Peyer's patch (tissue), 4 donors: ENCODE results near the gene TMEM143. TPM values are rescaled to one million over a fixed set of nuclear protein-coding genes. Genes with fewer than 3 reads are reported as not detected.

Experiments
- DNase-seq, 3 donors: peaks; one replicate each; pipeline ENCODE4 v3.0.0-alpha.2; 2017 to 2019
- H3K27ac ChIP-seq, 4 donors: fragments of 200-600 bp; sonication (generic); one replicate each; pipeline ENCODE4 v1.5.1; 2016 to 2019
- H3K27me3 ChIP-seq, 2 donors: fragments of 200-600 bp; sonication (generic); one replicate each; pipeline ENCODE4 v1.5.1; 2019
- H3K36me3 ChIP-seq, 3 donors: fragments of 200-600 bp; sonication (generic); one replicate each; pipeline ENCODE4 v1.5.1; 2016 to 2019
- H3K4me1 ChIP-seq, 4 donors: fragments of 200-600 bp; sonication (generic); one replicate each; pipeline ENCODE4 v1.5.1; 2016 to 2019
- H3K4me3 ChIP-seq, 4 donors: fragments of 200-600 bp; sonication (generic); 1 replicate in 3 of 4; 2 replicates in 1 of 4; pipeline ENCODE4 v1.5.1; 2016 to 2019; ENCODE audit warnings: mild to moderate bottlenecking in 1 of 4
- H3K9me3 ChIP-seq, 4 donors: fragments of 200-600 bp; sonication (generic); one replicate each; pipeline ENCODE4 v1.5.1; 2016 to 2019; ENCODE audit warnings: mild to moderate bottlenecking in 1 of 4
- POLR2A ChIP-seq, 2 donors: fragments of 450-650 bp; IDR thresholded peaks; one replicate each; pipeline ENCODE4 v1.5.1; 2017; ENCODE audit warnings: antibody characterized with exemption in 2 of 2, mild to moderate bottlenecking in 2 of 2, moderate library complexity in 2 of 2
- total RNA-seq, 4 donors: library from RNA; depleted of rRNA; stranded (reverse); fragments of >200 nt; gene quantifications; one replicate each; pipeline ENCODE4 v1.1.0, GENCODE V29; 2016
- TF ChIP-seq, protein P1 (sequence below), 6 experiments: fragments of 450-650 bp in 4 of 6; fragments of 200-600 bp in 2 of 6; sonication (generic) in 1 of 6; IDR thresholded peaks; one replicate each; pipeline ENCODE4 v1.5.1; 2017 to 2019; ENCODE audit warnings: antibody characterized with exemption in 6 of 6, mild to moderate bottlenecking in 3 of 6, moderate library complexity in 1 of 6

The TMEM143 gene
- total RNA-seq, 4 donors from 2014 or later = 8.6 to 30.5 (median 20.0) TPM

DNA sequence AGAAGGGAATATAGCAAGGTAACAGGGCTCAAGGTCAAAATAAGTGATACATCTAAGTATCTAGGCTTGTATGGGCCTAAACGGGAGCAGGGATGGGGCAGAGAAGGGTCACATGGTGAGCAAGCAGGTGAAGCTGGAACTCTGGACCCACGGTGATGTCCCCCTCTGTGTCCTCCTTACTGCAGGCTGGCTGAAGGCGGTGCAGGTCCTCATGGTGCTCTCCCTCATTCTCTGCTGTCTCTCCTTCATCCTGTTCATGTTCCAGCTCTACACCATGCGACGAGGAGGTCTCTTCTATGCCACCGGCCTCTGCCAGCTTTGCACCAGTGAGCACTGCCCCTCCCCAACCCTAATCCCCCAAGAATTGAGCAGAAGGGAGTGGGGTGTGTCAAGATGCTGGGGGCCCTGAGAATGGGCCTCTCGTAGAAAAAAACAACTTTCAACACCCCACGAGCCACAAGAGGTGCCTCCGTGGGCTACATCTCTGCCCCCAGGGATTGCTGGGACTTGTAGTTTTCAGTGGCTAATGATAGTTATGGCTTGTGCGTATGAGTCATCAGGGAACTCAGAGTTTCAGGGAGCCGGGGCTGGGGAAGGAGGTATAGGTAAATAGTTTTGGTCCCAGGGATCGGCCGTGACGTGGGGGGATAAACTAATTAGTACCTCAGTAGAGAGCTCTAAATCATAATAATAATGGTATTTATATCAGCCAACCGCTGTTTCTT, 34.4 kb downstream of the TMEM143 start:
- H3K4me1 ChIP-seq = peaks cover 6 to 49% (median 17%) of the 10 kb centered on the region in 4 donors
- DNase-seq = peak in 2 of 3 donors; percentile 54 to 65
- H3K27me3 ChIP-seq = no peaks in the 10 kb centered on the region
- no peaks in the 10 kb centered on the region for H3K36me3 ChIP-seq
- TF ChIP-seq POLR2A (IDR thresholded peaks at IDR 0.05) = no peak
- TF ChIP-seq, protein P1, sequence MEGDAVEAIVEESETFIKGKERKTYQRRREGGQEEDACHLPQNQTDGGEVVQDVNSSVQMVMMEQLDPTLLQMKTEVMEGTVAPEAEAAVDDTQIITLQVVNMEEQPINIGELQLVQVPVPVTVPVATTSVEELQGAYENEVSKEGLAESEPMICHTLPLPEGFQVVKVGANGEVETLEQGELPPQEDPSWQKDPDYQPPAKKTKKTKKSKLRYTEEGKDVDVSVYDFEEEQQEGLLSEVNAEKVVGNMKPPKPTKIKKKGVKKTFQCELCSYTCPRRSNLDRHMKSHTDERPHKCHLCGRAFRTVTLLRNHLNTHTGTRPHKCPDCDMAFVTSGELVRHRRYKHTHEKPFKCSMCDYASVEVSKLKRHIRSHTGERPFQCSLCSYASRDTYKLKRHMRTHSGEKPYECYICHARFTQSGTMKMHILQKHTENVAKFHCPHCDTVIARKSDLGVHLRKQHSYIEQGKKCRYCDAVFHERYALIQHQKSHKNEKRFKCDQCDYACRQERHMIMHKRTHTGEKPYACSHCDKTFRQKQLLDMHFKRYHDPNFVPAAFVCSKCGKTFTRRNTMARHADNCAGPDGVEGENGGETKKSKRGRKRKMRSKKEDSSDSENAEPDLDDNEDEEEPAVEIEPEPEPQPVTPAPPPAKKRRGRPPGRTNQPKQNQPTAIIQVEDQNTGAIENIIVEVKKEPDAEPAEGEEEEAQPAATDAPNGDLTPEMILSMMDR (IDR thresholded peaks at IDR 0.05) = no peak
- H3K27ac ChIP-seq = peak overlapping the region; percentile 80 to 95 (median 88)
- H3K9me3 ChIP-seq = no peaks in the 10 kb centered on the region
- peak overlapping the region in 3 of 4 donors; percentile 7 to 69 (median 53) for H3K4me3 ChIP-seq

DNA sequence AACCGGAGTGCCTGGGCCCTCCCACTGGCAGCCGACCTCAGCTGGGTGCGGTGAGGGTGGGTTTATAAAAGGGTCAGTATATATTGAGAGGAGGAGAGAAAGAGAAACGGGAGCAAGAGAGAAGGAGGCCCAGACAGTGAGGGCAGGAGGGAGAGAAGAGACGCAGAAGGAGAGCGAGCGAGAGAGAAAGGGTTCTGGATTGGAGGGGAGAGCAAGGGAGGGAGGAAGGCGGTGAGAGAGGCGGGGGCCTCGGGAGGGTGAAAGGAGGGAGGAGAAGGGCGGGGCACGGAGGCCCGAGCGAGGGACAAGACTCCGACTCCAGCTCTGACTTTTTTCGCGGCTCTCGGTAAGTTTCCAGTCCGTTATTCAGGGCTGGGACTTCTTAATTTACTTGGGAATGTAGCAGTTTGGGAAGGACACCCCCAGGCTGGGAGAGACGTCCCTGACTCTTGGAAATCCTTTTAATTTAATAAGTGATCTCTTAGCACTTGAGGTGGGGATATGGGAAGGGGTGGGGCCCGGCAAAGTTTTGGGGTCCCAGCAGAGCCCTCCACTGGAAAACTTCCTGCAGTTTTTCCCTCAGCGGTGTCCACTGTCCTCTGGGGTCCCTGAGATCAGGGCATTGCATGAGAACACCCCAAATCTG, 38.4 kb downstream of the TMEM143 start, which contains the start of gene EMP3:
Gene EMP3, plus strand, starts transcription at position 288 of the 646 bp plus-strand sequence. CDS start 1,293 bp downstream, outside the sequence.
- peak in 1 of 2 donors; percentile 38 for TF ChIP-seq POLR2A (IDR thresholded peaks at IDR 0.05)
- TF ChIP-seq, protein P1 (IDR thresholded peaks at IDR 0.05) = no peak
- Histone ChIP-seq H3K36me3 (no peaks in the 10 kb centered on the region), H3K9me3 (no peaks in the 10 kb centered on the region), H3K27me3 (no peaks in the 10 kb centered on the region), H3K27ac (peak within 1 kb of the TSS; percentile 84 to 96 (median 90)), H3K4me1 (peaks cover 0 to 57% (median 30%) of the 10 kb centered on the region in 4 donors), H3K4me3 (peak within 1 kb of the TSS; percentile 47 to 56 (median 52))
- DNase-seq = peak; percentile 69 to 89 (median 83)

DNA sequence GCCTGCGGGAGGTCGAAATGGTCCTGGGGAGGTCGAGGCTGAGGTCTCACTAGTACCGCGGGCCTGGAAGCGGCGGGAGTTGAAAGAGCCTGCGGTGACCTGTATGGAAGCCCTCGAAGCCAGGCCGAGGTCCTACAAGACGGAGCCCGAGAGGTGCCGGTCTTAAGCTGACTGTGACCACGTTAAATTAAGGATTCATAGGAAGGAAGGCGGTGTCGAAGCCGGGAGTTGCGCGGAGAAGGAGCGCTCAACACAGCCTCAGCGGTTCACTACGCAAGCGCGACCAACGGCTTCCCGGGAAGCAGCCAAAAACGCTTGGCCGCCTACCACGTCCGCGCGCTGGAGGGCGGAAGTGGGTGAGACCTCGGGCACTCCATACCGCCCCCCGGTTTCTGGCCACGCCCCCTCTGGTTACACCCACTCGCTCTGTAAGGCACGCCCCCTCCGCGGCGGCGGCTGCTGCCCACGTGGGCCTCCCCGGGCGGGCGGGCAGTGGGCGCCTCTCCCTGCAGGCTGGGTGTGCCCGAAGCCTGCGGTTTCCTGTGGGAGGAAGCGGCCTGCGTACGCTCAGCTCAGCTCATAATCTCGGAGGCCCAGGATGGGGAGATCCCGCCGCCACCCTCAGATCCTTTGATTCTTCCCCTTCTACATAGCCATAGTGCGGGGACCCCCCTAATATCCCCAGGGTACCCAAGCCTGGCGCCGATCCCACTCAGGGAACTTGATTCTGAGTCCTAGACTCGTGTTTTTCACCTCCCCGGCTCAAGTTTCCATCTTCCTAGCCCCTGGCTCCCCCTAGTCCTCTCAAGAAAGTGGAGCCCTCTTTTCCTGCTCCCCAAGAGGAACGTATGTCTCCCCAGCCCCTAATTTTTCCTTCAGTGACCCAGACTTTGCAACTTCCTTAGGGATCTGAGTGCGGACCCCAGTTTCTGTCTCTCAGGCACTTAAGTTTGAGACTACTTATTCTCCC, 41.8 kb downstream of the TMEM143 start:
- H3K4me1 ChIP-seq = peaks cover 0 to 43% (median 28%) of the 10 kb centered on the region in 4 donors
- peak; percentile 74 to 80 for TF ChIP-seq POLR2A (IDR thresholded peaks at IDR 0.05)
- TF ChIP-seq, protein P1 (IDR thresholded peaks at IDR 0.05) = peak in 1 of 6 experiments; percentile 11
- no peaks in the 10 kb centered on the region for H3K36me3 ChIP-seq
- DNase-seq = peak; percentile 99 to 100 (median 100)
- no peaks in the 10 kb centered on the region for H3K9me3 ChIP-seq
- peak overlapping the region; percentile 96 to 99 (median 97) for H3K27ac ChIP-seq
- peak overlapping the region; percentile 50 to 70 (median 67) for H3K4me3 ChIP-seq
- H3K27me3 ChIP-seq = no peaks in the 10 kb centered on the region

DNA sequence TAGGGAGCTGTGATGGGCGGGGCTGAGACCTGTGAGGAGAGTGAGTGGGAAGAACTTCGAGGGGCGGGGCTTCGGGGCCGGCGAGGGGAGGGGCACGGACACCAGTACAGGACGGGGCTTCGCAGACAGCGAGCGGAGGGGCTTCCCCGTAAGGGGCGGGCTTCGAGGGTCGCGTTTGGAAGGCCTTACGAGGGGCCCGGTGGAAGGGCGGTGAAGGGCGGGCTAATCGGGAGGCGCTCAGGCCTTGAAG, 42.4 kb downstream of the TMEM143 start:
- H3K4me3 ChIP-seq = peak overlapping the region; percentile 50 to 70 (median 67)
- H3K27ac ChIP-seq = peak overlapping the region; percentile 96 to 99 (median 97)
- peak; percentile 99 to 100 (median 100) for DNase-seq
- no peaks in the 10 kb centered on the region for H3K36me3 ChIP-seq
- H3K27me3 ChIP-seq = no peaks in the 10 kb centered on the region
- no peak for TF ChIP-seq POLR2A (IDR thresholded peaks at IDR 0.05)
- TF ChIP-seq, protein P1 (IDR thresholded peaks at IDR 0.05) = no peak
- H3K9me3 ChIP-seq = no peaks in the 10 kb centered on the region
- peaks cover 0 to 37% (median 23%) of the 10 kb centered on the region in 4 donors for H3K4me1 ChIP-seq
